IPS-20b (cell line): Measurements from ENCODE around the gene RSPO1.

Source experiments
- H3K27ac ChIP-seq: one replicate; pipeline ENCODE4 v1.5.1; 2013; ENCODE audit warnings: low read length
- H3K27me3 ChIP-seq: 2 replicates; pipeline ENCODE4 v1.6.1; 2013; ENCODE audit warnings: mild to moderate bottlenecking, low read length, inconsistent platforms; ENCODE audit not compliant: insufficient read depth
- H3K36me3 ChIP-seq: 2 replicates; pipeline ENCODE4 v1.6.1; 2013; ENCODE audit warnings: low read depth, mild to moderate bottlenecking, inconsistent platforms, low read length, moderate library complexity; ENCODE audit not compliant: insufficient read depth
- H3K4me1 ChIP-seq: 2 replicates; pipeline ENCODE4 v1.6.1; 2013; ENCODE audit warnings: mild to moderate bottlenecking, control low read depth, inconsistent platforms, low read length, moderate library complexity; ENCODE audit not compliant: insufficient read depth
- H3K4me3 ChIP-seq: 2 replicates; pipeline ENCODE4 v1.5.1; 2013; ENCODE audit warnings: mild to moderate bottlenecking, low read length, inconsistent platforms
- H3K9ac ChIP-seq: 2 replicates; pipeline ENCODE4 v1.6.1; 2013; ENCODE audit warnings: low read depth, mild to moderate bottlenecking, inconsistent platforms, low read length, moderate library complexity
- H3K9me3 ChIP-seq: 2 replicates; pipeline ENCODE4 v1.6.1; 2013; ENCODE audit warnings: mild to moderate bottlenecking, low read depth, low read length, inconsistent platforms; ENCODE audit not compliant: insufficient read depth

RSPO1 gene

GRCh38 chr1:37667023-37667671 is 32.5 kb upstream of the RSPO1 start:
- H3K27ac ChIP-seq: no peak overlapping the region
- H3K27me3 ChIP-seq: peaks cover 27% of the 10 kb centered on the region
- no peaks in the 10 kb centered on the region for H3K9me3 ChIP-seq
- no peak overlapping the region for H3K4me3 ChIP-seq
- H3K36me3 ChIP-seq: no peaks in the 10 kb centered on the region
- no peaks in the 10 kb centered on the region; the same call in 1 of the 2 replicates for H3K4me1 ChIP-seq
- no peak overlapping the region for H3K9ac ChIP-seq

- Histone ChIP-seq H3K9ac (no peak overlapping the region), H3K27me3 (peaks cover 27% of the 10 kb centered on the region), H3K9me3 (no peaks in the 10 kb centered on the region), H3K4me3 (no peak overlapping the region), H3K4me1 (no peaks in the 10 kb centered on the region; the same call in 1 of the 2 replicates), H3K36me3 (no peaks in the 10 kb centered on the region), H3K27ac (no peak overlapping the region)
These were observed 31.7 kb upstream of the RSPO1 start for GRCh38 chr1:37666241-37666867.

DNA sequence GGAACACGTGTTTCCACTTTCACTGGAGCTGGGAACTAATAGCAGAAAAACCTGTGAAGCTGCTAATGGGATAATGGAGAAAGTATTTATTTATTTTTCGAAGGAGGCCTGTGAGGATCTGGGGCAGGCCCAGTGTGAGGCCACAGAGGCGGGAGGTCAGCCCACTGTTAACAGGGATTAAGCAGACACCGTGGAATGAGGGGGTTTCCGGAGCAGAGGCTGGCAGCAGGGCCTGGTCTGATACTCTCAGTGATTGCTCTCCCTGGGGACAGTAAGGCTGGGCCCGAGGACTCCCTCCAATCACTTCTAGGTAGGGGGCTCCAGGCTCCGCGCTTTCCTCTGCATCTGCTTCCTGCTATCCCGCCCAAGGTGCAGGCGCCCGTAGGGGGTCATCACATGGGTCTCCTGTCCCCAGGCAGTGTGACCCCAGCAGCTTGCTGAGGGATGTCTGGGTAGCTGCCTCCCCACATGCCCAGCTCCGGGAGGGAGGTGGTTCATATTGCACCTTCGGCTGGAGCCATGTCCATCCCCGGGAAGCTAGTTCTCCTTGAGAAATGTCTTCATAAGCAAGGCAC is 28.8 kb upstream of the RSPO1 start:
- H3K9ac ChIP-seq: no peak overlapping the region
- H3K36me3 ChIP-seq: no peaks in the 10 kb centered on the region
- no peaks in the 10 kb centered on the region; the same call in 1 of the 2 replicates for H3K4me1 ChIP-seq
- H3K27ac ChIP-seq: no peak overlapping the region
- no peak overlapping the region for H3K4me3 ChIP-seq
- H3K9me3 ChIP-seq: no peaks in the 10 kb centered on the region
- peaks cover 17% of the 10 kb centered on the region for H3K27me3 ChIP-seq

DNA sequence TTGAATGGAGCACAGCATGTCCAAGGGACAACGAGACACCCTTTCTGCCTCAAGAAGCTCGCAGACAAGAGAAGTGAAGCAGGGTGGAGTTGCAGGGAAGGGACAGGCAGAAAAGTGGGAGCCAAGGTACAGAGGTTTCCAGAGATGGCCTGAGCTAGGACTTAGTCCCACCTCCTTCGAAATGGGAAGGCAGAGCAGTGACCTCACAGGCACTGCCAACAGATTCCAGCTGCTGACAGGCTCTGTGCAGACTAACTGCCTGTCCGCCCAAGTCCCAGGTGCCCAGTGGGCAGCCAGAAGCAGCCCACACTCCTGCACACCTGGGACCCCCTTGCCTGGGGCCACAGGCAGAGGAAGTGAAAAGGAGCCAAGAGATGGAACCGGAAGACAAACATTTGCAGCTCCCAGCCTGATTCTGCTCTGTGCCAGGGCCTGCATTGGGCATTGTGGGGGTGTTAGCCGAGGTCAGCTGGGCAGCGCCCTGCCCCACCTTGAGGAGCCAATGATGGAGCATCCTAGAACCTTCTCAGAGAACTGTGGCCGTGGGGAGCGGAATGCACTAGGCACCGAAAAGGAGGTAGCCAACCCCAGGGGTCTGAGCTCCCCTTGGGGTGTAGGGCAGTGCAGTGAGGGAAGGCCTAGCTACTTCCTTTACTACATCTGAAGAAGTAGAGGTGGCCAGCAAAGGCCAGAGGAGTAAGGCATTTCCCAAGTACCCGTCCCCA is 27.5 kb upstream of the RSPO1 start:
- H3K4me1 ChIP-seq: no peaks in the 10 kb centered on the region; the same call in 1 of the 2 replicates
- H3K36me3 ChIP-seq: no peaks in the 10 kb centered on the region
- peaks cover 9% of the 10 kb centered on the region for H3K27me3 ChIP-seq
- no peak overlapping the region for H3K27ac ChIP-seq
- H3K9me3 ChIP-seq: no peaks in the 10 kb centered on the region
- no peak overlapping the region for H3K4me3 ChIP-seq
- H3K9ac ChIP-seq: no peak overlapping the region

DNA sequence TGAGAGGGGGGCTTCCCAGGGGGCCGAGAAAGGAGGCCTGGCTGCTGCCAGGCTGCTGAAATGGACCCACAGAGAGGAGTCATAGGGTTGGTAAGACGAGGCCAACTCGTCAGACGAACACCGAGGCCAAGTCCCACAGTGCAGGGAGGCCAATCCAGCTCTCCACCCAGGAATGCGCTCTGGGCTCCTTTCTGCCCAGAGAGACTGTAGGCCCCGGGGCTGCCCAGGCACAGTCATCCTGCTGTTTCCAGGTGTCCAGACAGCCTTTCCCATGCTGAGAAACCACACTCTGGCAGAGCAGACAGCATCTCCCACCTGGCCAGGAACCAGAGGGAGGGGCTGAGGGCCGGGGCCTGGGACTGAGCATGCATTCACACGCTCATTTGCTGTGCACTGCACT is 26.7 kb upstream of the RSPO1 start:
- Histone ChIP-seq H3K27ac (no peak overlapping the region), H3K4me3 (no peak overlapping the region), H3K27me3 (peaks cover 7% of the 10 kb centered on the region), H3K9me3 (no peaks in the 10 kb centered on the region), H3K4me1 (no peaks in the 10 kb centered on the region; the same call in 1 of the 2 replicates), H3K36me3 (no peaks in the 10 kb centered on the region), H3K9ac (no peak overlapping the region)

- no peaks in the 10 kb centered on the region for H3K36me3 ChIP-seq
- H3K4me1 ChIP-seq: no peaks in the 10 kb centered on the region; the same call in 1 of the 2 replicates
- H3K27ac ChIP-seq: no peak overlapping the region
- peak overlapping the region; percentile 23; the same call in 1 of the 2 replicates for H3K4me3 ChIP-seq
- no peaks in the 10 kb centered on the region for H3K9me3 ChIP-seq
- no peak overlapping the region for H3K9ac ChIP-seq
- peaks cover 7% of the 10 kb centered on the region for H3K27me3 ChIP-seq
These were observed 26.0 kb upstream of the RSPO1 start for GRCh38 chr1:37660664-37661063.

- no peaks in the 10 kb centered on the region for H3K9me3 ChIP-seq
- peaks cover 7% of the 10 kb centered on the region for H3K27me3 ChIP-seq
- H3K36me3 ChIP-seq: no peaks in the 10 kb centered on the region
- H3K4me3 ChIP-seq: no peak overlapping the region
- H3K27ac ChIP-seq: no peak overlapping the region
- no peak overlapping the region for H3K9ac ChIP-seq
- H3K4me1 ChIP-seq: no peaks in the 10 kb centered on the region; the same call in 1 of the 2 replicates
These were observed 23.8 kb upstream of the RSPO1 start for GRCh38 chr1:37658486-37658885.

DNA sequence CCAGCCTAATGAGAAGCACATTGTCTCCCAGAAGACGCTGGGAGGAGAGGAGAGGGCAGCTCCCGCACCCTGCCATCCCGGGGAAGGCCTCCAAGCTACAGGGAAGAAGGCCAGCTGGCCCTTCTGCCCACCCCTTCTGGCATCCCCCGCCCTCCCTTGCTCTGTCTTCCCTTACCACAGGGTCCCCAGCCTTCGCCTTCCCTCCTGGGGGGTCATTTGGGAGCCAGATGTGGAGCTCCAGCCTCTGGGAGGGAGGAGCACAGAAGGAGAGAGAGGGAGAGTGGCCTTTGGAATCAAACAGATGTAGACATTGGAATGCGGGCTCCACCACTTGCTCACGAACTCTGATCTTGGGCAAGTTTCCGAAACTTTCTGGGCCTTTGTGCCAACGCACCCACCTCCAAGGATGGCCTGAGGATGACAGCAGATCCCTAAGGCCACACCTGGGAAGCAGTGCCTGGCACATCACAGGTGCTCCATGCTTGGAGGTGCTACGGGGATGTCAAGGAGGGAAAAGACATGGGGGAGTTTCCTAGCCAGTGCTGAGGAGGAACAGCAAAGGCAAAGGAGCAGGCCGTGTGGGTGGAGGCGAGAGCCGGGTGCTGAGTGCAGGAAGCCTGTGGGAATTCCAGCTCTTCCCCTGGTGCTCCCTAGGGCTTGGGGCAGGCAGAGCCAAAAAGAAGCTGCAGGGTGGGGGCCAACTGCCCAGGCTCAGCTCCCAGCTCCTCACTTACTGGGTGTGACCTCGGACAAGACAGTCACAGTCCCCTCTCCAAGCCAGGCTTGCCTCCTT is 23.1 kb upstream of the RSPO1 start:
- H3K4me1 ChIP-seq: no peaks in the 10 kb centered on the region; the same call in 1 of the 2 replicates
- no peaks in the 10 kb centered on the region for H3K36me3 ChIP-seq

GRCh38 chr1:37656881-37657280 is 22.2 kb upstream of the RSPO1 start:
- Histone ChIP-seq H3K36me3 (no peaks in the 10 kb centered on the region), H3K27me3 (peaks cover 7% of the 10 kb centered on the region), H3K4me3 (no peak overlapping the region), H3K4me1 (no peaks in the 10 kb centered on the region; the same call in 1 of the 2 replicates), H3K9me3 (no peaks in the 10 kb centered on the region), H3K9ac (no peak overlapping the region), H3K27ac (no peak overlapping the region)

More for the DNA sequence above, 23.1 kb upstream of the RSPO1 start:
- H3K27me3 ChIP-seq: peaks cover 7% of the 10 kb centered on the region
- H3K27ac ChIP-seq: no peak overlapping the region
- no peak overlapping the region for H3K4me3 ChIP-seq
- H3K9me3 ChIP-seq: no peaks in the 10 kb centered on the region
- no peak overlapping the region for H3K9ac ChIP-seq

DNA sequence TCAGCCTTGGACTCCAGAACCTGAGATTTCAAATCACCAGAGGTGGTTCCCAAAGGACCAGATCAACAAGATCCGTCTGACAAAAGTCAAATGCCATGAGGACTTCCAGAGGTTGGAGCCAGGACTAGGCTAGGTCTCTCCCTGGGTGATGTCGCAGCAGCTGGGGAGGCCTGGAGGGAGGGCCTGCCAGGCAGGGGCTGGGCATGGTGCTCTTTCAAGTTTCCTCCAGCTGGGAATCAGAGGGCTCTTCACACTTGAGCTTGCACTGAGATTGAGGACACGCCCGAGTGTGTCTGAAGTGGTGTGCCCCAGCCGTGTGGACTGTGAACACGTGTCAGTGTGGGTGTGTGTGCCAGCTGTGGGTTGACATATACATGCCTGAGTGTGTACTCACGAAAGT is 21.3 kb upstream of the RSPO1 start:
- Histone ChIP-seq H3K27me3 (peaks cover 7% of the 10 kb centered on the region), H3K27ac (no peak overlapping the region), H3K9me3 (no peaks in the 10 kb centered on the region), H3K4me3 (no peak overlapping the region), H3K4me1 (no peaks in the 10 kb centered on the region; the same call in 1 of the 2 replicates), H3K36me3 (no peaks in the 10 kb centered on the region), H3K9ac (no peak overlapping the region)

GRCh38 chr1:37655274-37655673 is 20.6 kb upstream of the RSPO1 start:
- peaks cover 6% of the 10 kb centered on the region for H3K27me3 ChIP-seq
- H3K9me3 ChIP-seq: no peaks in the 10 kb centered on the region
- H3K4me3 ChIP-seq: no peak overlapping the region
- no peak overlapping the region for H3K27ac ChIP-seq
- no peak overlapping the region for H3K9ac ChIP-seq
- no peaks in the 10 kb centered on the region; the same call in 1 of the 2 replicates for H3K4me1 ChIP-seq
- no peaks in the 10 kb centered on the region for H3K36me3 ChIP-seq
